Esophagus (tissue), 2 donors: ENCODE results near the gene HMGCS2. TPM values are rescaled to one million over a fixed set of nuclear protein-coding genes. Genes with fewer than 3 reads are reported as not detected.

ENCODE experiments used
- H3K27ac ChIP-seq, 2 donors: one replicate each; pipeline ENCODE4 v1.5.1; 2013; ENCODE audit warnings: low read depth in 2 of 2, mild to moderate bottlenecking in 2 of 2, inconsistent platforms in 1 of 2, low read length in 1 of 2, moderate library complexity in 1 of 2
- H3K27me3 ChIP-seq, 2 donors: one replicate each; pipeline ENCODE4 v1.6.1; 2013; ENCODE audit warnings: low read length in 2 of 2, control low read depth in 1 of 2, mild to moderate bottlenecking in 1 of 2; ENCODE audit not compliant: insufficient read depth in 2 of 2, control insufficient read depth in 1 of 2
- H3K36me3 ChIP-seq, 2 donors: one replicate each; pipeline ENCODE4 v1.6.1; 2013; ENCODE audit warnings: low read length in 1 of 2; ENCODE audit not compliant: control insufficient read depth in 2 of 2, insufficient read depth in 2 of 2
- H3K4me1 ChIP-seq, 2 donors: one replicate each; pipeline ENCODE4 v1.6.1; 2013; ENCODE audit warnings: low read length in 1 of 2; ENCODE audit not compliant: control insufficient read depth in 2 of 2, insufficient read depth in 2 of 2
- H3K4me3 ChIP-seq, 2 donors: one replicate each; pipeline ENCODE4 v1.5.1; 2013; ENCODE audit warnings: low read length in 2 of 2, mild to moderate bottlenecking in 2 of 2, low read depth in 1 of 2, moderate library complexity in 1 of 2
- H3K9me3 ChIP-seq, 2 donors: one replicate each; pipeline ENCODE4 v1.6.1; 2013; ENCODE audit warnings: mild to moderate bottlenecking in 2 of 2, low read depth in 1 of 2, low read length in 1 of 2, moderate library complexity in 1 of 2; ENCODE audit not compliant: control insufficient read depth in 2 of 2, insufficient read depth in 1 of 2
- WGBS, 2 donors: extraction: QIAGEN DNeasy Blood & Tissue Kit; methylation state at CpG; one replicate each; pipeline ENCODE4 v1.1.7; 2013; 5-methylcytosine and 5-hydroxymethylcytosine counted together
- polyA plus RNA-seq, 2 donors: library from polyadenylated mRNA; stranded (reverse); fragments of 200-250 nt; gene quantifications; one replicate each; pipeline ENCODE4 v1.2.3, GENCODE V29; 2013
- donor health status: healthy with polysubstance abuse.
- donor health status: Bipolar disorder and iron deficiency.

HMGCS2 gene
- polyA plus RNA-seq, 2 donors, result 1.3 to 5.8 TPM

GRCh38 chr1:119771016-119771415, 2.3 kb upstream of the HMGCS2 start:
- 27 to 39% methylated on average over 2 of the region's 2 CpGs for WGBS, 2 donors
- Histone ChIP-seq H3K4me1 (peaks cover 0 to 4% of the 10 kb centered on the region in 2 donors), H3K4me3 (no peak overlapping the region)

GRCh38 chr1:119767486-119767885, 1.2 kb downstream of the HMGCS2 start:
- H3K36me3 ChIP-seq, result no peaks in the 10 kb centered on the region
- H3K27ac ChIP-seq, result no peak overlapping the region
- no peaks in the 10 kb centered on the region for H3K9me3 ChIP-seq
- H3K27me3 ChIP-seq, result no peaks in the 10 kb centered on the region
- 28 to 41% methylated on average over 2 of the region's 2 CpGs for WGBS, 2 donors
- no peak overlapping the region for H3K4me3 ChIP-seq
- H3K4me1 ChIP-seq, result peaks cover 0 to 4% of the 10 kb centered on the region in 2 donors

More at GRCh38 chr1:119771016-119771415, 2.3 kb upstream of the HMGCS2 start:
- H3K36me3 ChIP-seq, result no peaks in the 10 kb centered on the region
- no peaks in the 10 kb centered on the region for H3K9me3 ChIP-seq
- no peak overlapping the region for H3K27ac ChIP-seq
- no peaks in the 10 kb centered on the region for H3K27me3 ChIP-seq

GRCh38 chr1:119766374-119766794, 2.3 kb downstream of the HMGCS2 start:
- H3K36me3 ChIP-seq, result no peaks in the 10 kb centered on the region
- H3K4me1 ChIP-seq, result peaks cover 0 to 4% of the 10 kb centered on the region in 2 donors
- no peak overlapping the region for H3K4me3 ChIP-seq
- H3K9me3 ChIP-seq, result no peaks in the 10 kb centered on the region
- peak overlapping the region in 1 of 2 donors; percentile 7 for H3K27ac ChIP-seq
- no peaks in the 10 kb centered on the region for H3K27me3 ChIP-seq
- WGBS, 2 donors, result 27 to 28% methylated on average over 4 of the region's 4 CpGs

GRCh38 chr1:119764220-119764619, 4.5 kb downstream of the HMGCS2 start:
- no peak overlapping the region for H3K27ac ChIP-seq
- H3K4me1 ChIP-seq, result peaks cover 0 to 4% of the 10 kb centered on the region in 2 donors
- no peaks in the 10 kb centered on the region for H3K9me3 ChIP-seq
- H3K4me3 ChIP-seq, result no peak overlapping the region
- 87 to 88% methylated on average over 6 of the region's 6 CpGs for WGBS, 2 donors
- no peaks in the 10 kb centered on the region for H3K27me3 ChIP-seq
- H3K36me3 ChIP-seq, result no peaks in the 10 kb centered on the region

- Histone ChIP-seq H3K27me3 (no peaks in the 10 kb centered on the region), H3K9me3 (no peaks in the 10 kb centered on the region), H3K4me1 (peaks cover 0 to 4% of the 10 kb centered on the region in 2 donors), H3K36me3 (no peaks in the 10 kb centered on the region), H3K4me3 (no peak overlapping the region), H3K27ac (no peak overlapping the region)
- WGBS, 2 donors, result 76 to 86% methylated on average over 1 of the region's 1 CpG
These were observed 5.8 kb downstream of the HMGCS2 start for GRCh38 chr1:119762953-119763352.

- 90 to 94% methylated on average over 1 of the region's 1 CpG for WGBS, 2 donors
- Histone ChIP-seq H3K27me3 (no peaks in the 10 kb centered on the region), H3K9me3 (no peaks in the 10 kb centered on the region), H3K4me1 (peaks cover 0 to 4% of the 10 kb centered on the region in 2 donors), H3K36me3 (no peaks in the 10 kb centered on the region), H3K27ac (no peak overlapping the region), H3K4me3 (no peak overlapping the region)
These were observed 6.3 kb downstream of the HMGCS2 start for GRCh38 chr1:119762409-119762808.

GRCh38 chr1:119758584-119758983, 10.1 kb downstream of the HMGCS2 start:
- H3K4me3 ChIP-seq, result no peak overlapping the region
- 55 to 62% methylated on average over 3 of the region's 3 CpGs for WGBS, 2 donors
- H3K9me3 ChIP-seq, result no peaks in the 10 kb centered on the region
- no peaks in the 10 kb centered on the region for H3K36me3 ChIP-seq
- H3K27ac ChIP-seq, result no peak overlapping the region
- H3K4me1 ChIP-seq, result no peaks in the 10 kb centered on the region
- no peaks in the 10 kb centered on the region for H3K27me3 ChIP-seq

GRCh38 chr1:119752592-119752991, 16.1 kb downstream of the HMGCS2 start:
- Histone ChIP-seq H3K27ac (no peak overlapping the region), H3K36me3 (peaks cover 0 to 2% of the 10 kb centered on the region in 2 donors), H3K27me3 (no peaks in the 10 kb centered on the region), H3K4me1 (peaks cover 0 to 2% of the 10 kb centered on the region in 2 donors), H3K4me3 (no peak overlapping the region), H3K9me3 (no peaks in the 10 kb centered on the region)
- WGBS, 2 donors, result 82 to 84% methylated on average over 4 of the region's 4 CpGs

GRCh38 chr1:119748040-119748439, 20.7 kb downstream of the HMGCS2 start:
- Histone ChIP-seq H3K4me3 (no peak overlapping the region), H3K9me3 (no peaks in the 10 kb centered on the region), H3K27me3 (no peaks in the 10 kb centered on the region), H3K4me1 (peaks cover 2 to 9% of the 10 kb centered on the region in 2 donors), H3K27ac (no peak overlapping the region), H3K36me3 (peaks cover 2 to 4% of the 10 kb centered on the region in 2 donors)
- WGBS, 2 donors, result 52 to 60% methylated on average over 4 of the region's 4 CpGs

- Histone ChIP-seq H3K4me3 (no peak overlapping the region), H3K4me1 (peaks cover 2 to 14% of the 10 kb centered on the region in 2 donors), H3K27me3 (no peaks in the 10 kb centered on the region), H3K27ac (no peak overlapping the region), H3K36me3 (peaks cover 2 to 4% of the 10 kb centered on the region in 2 donors), H3K9me3 (no peaks in the 10 kb centered on the region)
- 26 to 48% methylated on average over 3 of the region's 3 CpGs for WGBS, 2 donors
These were observed 21.3 kb downstream of the HMGCS2 start for GRCh38 chr1:119747451-119747850.
